GM12875 (cell line): Measurements from ENCODE around the gene SH3GL2.

Experiments used
- H3K4me3 ChIP-seq: one replicate; pipeline ENCODE4 v1.5.1; 2011; ENCODE audit warnings: low read depth, low read length, control low read depth
- TF ChIP-seq, protein P1 (sequence below): IDR thresholded peaks from 2 replicates; pipeline ENCODE4 v1.5.1; 2011; ENCODE audit warnings: low read depth, mild to moderate bottlenecking, control low read depth, inconsistent platforms, low read length, moderate library complexity, borderline replicate concordance; ENCODE audit not compliant: insufficient read depth

The SH3GL2 gene

DNA sequence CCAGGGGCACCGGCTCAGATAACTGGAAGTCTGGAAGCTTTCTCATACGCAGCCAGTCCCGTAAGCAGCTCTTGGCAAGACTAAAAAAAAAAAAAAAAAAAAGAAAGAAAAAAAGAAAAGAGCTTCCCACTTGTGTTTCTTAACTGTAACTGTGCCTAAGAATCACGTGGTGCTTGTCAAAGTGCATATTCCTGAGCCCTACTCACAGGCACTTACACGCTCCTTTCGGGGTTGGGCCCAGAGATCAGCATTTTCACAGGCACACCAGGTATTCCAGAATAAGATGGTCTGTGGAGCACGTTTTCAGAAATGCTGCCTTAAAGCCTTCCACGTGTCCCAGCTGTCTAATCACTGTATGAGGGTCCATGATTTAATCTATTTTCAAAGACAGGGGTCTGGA is 22.6 kb upstream of the SH3GL2 start:
- TF ChIP-seq, protein P1, sequence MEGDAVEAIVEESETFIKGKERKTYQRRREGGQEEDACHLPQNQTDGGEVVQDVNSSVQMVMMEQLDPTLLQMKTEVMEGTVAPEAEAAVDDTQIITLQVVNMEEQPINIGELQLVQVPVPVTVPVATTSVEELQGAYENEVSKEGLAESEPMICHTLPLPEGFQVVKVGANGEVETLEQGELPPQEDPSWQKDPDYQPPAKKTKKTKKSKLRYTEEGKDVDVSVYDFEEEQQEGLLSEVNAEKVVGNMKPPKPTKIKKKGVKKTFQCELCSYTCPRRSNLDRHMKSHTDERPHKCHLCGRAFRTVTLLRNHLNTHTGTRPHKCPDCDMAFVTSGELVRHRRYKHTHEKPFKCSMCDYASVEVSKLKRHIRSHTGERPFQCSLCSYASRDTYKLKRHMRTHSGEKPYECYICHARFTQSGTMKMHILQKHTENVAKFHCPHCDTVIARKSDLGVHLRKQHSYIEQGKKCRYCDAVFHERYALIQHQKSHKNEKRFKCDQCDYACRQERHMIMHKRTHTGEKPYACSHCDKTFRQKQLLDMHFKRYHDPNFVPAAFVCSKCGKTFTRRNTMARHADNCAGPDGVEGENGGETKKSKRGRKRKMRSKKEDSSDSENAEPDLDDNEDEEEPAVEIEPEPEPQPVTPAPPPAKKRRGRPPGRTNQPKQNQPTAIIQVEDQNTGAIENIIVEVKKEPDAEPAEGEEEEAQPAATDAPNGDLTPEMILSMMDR = no peak
- H3K4me3 ChIP-seq = no peak overlapping the region

DNA sequence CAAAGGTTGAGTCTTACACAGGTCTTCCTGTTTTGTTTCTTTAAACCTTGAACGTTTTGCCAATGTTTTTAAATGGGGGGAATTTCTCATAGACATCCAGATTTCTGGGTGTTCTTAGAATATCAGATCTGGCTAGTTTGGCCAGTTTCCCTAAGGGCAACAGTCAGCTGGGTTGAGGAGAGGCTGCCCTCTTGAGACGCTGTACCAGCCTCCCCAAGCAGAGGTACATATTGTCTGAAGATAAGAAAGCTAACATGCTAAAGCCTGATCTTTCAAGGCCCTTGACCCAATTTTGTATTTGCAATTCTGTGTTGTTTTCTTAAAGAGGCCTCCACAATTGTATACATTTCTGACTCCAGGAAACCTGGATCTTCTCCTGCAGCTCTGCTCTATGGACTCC is 21.9 kb upstream of the SH3GL2 start:
- no peak overlapping the region for H3K4me3 ChIP-seq
- TF ChIP-seq, protein P1 = no peak

DNA sequence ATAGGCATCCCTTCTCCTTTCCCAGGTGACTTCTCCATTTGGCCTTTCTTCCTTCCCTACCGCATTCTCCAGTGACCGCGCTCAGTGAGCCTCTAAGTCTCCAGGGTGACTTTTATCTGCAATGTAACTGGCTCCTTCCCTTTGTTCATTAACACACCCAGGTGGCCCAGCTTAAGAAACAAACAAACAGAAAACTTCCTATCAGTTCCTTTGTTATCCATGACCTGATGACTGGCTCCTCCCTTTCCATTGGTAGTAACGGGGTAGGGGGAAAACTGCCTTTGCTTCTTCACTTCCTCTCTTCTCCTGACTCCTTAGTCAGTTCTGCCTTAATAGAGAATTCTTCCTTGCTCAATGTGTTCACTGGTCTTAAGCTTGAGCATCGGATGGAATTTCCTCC is 7.0 kb upstream of the SH3GL2 start:
- TF ChIP-seq, protein P1 = no peak
- no peak overlapping the region for H3K4me3 ChIP-seq

GRCh38 chr9:17574342-17574741 is 4.5 kb upstream of the SH3GL2 start:
- TF ChIP-seq, protein P1 = no peak
- H3K4me3 ChIP-seq = no peak overlapping the region

- TF ChIP-seq, protein P1 = no peak
- H3K4me3 ChIP-seq = no peak overlapping the region
Measured at GRCh38 chr9:17578577-17578910, 322 bp upstream of the SH3GL2 start.

DNA sequence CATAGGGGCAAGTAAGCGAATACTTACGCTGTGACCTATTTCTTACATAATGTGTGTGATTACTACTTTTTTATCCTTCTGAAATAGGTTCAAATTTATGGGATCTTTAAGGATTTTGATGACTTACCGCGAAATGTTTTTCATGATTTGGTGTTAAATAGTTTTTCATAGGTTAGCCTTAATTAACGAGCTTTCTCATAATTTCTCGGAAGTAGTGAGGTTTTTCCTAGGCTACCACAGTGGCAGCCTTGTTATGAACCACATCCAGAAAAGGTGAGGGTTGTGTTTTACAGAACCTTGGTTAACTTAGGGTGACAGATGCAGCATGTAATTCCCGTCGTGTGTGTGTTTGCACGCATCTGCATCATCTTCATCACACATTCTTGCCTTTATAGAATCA is 1.3 kb downstream of the SH3GL2 start:
- no peak overlapping the region for H3K4me3 ChIP-seq
- TF ChIP-seq, protein P1 = no peak

GRCh38 chr9:17587113-17587512 is 8.2 kb downstream of the SH3GL2 start:
- H3K4me3 ChIP-seq = no peak overlapping the region
- TF ChIP-seq, protein P1 = no peak
